Heart right ventricle (tissue), 16 donors: ENCODE measurements around the gene PBOV1. TPM values are rescaled to one million over a fixed set of nuclear protein-coding genes. Genes with fewer than 3 reads are reported as not detected.

Experiments used
- ATAC-seq, 8 donors: fragments of 200-7000 bp; cut with Tn5 transposase; one replicate each; pipeline ENCODE4 v1.9.1; 2020; ENCODE audit warnings: mild to moderate bottlenecking in 8 of 8, moderate library complexity in 8 of 8, moderate number of reproducible peaks in 1 of 8
- DNase-seq, 2 donors: peaks; one replicate each; pipeline ENCODE4 v3.0.0-alpha.2; 2020
- H3K27ac ChIP-seq, 10 donors: fragments of 200-600 bp; sonication (generic) in 2 of 10; one replicate each; pipeline versions ENCODE4 v1.5.0 to v1.8.0; 2020 to 2022; ENCODE audit warnings: mild to moderate bottlenecking in 3 of 10
- H3K27me3 ChIP-seq, 7 donors: fragments of 200-600 bp; one replicate each; pipeline ENCODE4 v1.8.0; 2021 to 2022; ENCODE audit warnings: mild to moderate bottlenecking in 2 of 7
- H3K36me3 ChIP-seq, 9 donors: fragments of 200-600 bp; sonication (generic) in 1 of 9; one replicate each; pipeline versions ENCODE4 v1.5.0 to v1.8.0; 2020 to 2022; ENCODE audit warnings: mild to moderate bottlenecking in 2 of 9
- H3K4me1 ChIP-seq, 9 donors: fragments of 200-600 bp; sonication (generic) in 1 of 9; one replicate each; pipeline versions ENCODE4 v1.5.0 to v1.8.0; 2020 to 2022; ENCODE audit warnings: mild to moderate bottlenecking in 4 of 9
- H3K4me3 ChIP-seq, 10 donors: fragments of 200-600 bp; sonication (generic) in 2 of 10; one replicate each; pipeline versions ENCODE4 v1.5.0 to v1.8.0; 2020 to 2022; ENCODE audit warnings: mild to moderate bottlenecking in 7 of 10, moderate library complexity in 2 of 10
- H3K9me3 ChIP-seq, 11 donors: fragments of 200-600 bp in 10 of 11; sonication (generic) in 2 of 11; one replicate each; pipeline versions ENCODE4 v1.5.0 to v1.8.0; 2013 to 2022; ENCODE audit warnings: mild to moderate bottlenecking in 2 of 11, control low read depth in 1 of 11, moderate library complexity in 1 of 11
- WGBS, 2 donors: extraction: QIAGEN DNeasy Blood & Tissue Kit; methylation state at CpG; one replicate each; pipeline ENCODE4 v1.1.7; 2013; ENCODE audit warnings: inconsistent platforms in 1 of 2; 5-methylcytosine and 5-hydroxymethylcytosine counted together
- intact Hi-C, 10 donors: fragments of 100-400 bp; cut with DNase I; formaldehyde crosslinking; loops; one replicate each; pipeline versions ENCODE4 v1.11.1 to v1.14.2; 2022
- polyA plus RNA-seq, 2 donors: library from polyadenylated mRNA; stranded (reverse); fragments of 200-250 nt; gene quantifications; one replicate each; pipeline ENCODE4 v1.2.3, GENCODE V29; 2013
- total RNA-seq, 10 donors: library from RNA; stranded (reverse); fragmentation: NEBNext Ultra II Directional in 3 of 10; extraction: Animal tissue kit (Norgen Biotek cat#: 25700) in 3 of 10; gene quantifications; one replicate each; pipeline versions ENCODE4 v1.2.1 to v1.2.4, GENCODE V29; 2021 to 2023
- TF ChIP-seq, protein P1 (sequence below), 9 donors: fragments of 200-600 bp; sonication (generic) in 2 of 9; IDR thresholded peaks; one replicate each; pipeline versions ENCODE4 v1.5.0 to v1.8.0; 2021 to 2022; ENCODE audit warnings: antibody characterized with exemption in 9 of 9, mild to moderate bottlenecking in 5 of 9, moderate library complexity in 1 of 9
- donor health status: Arrhythmogenic right ventricular cardiomyopathy.
- donor health status: ischemic (EF 13 %, LVEDD 7.1; RV severe dilation, severe dysfunction).
- donor health status: healthy with polysubstance abuse.
- donor health status: DM: no; HTN: yes; CAD: no.
- donor health status: DM: no; HTN: no; CAD: no.
- donor health status: ischemic (EF 25% LVEDD 6.9; RV normal size, moderate dysfunction).
- donor health status: ischemic (EF 25% LVEDD 5.7; RV mildly dilated, moderate dysfunction).
- donor health status: healthy.
- donor health status: DM: yes; HTN: yes; CAD: no.
- donor health status: Ischemic cardiomyopathy.
- donor health status: ischemic (EF 35%, LVEDD 5.7; RV mildly dilated, moderate dysfunction).
- donor health status: nonischemic (EF 11% LVEDD 7.7; RV severe dilation, severe dysfunction).
- donor health status: DM: yes; HTN: yes; CAD: no.
- donor health status: PGD.
- donor health status: ischemic (EF 29% LVEDD 5.4; RV normal size, mild dysfunction).
- donor health status: nonischemic (EF 23%, LVEDD 6.1; RV moderate dilation, normal function).

Gene PBOV1
- total and polyA plus RNA-seq, 12 donors = not detected

DNA sequence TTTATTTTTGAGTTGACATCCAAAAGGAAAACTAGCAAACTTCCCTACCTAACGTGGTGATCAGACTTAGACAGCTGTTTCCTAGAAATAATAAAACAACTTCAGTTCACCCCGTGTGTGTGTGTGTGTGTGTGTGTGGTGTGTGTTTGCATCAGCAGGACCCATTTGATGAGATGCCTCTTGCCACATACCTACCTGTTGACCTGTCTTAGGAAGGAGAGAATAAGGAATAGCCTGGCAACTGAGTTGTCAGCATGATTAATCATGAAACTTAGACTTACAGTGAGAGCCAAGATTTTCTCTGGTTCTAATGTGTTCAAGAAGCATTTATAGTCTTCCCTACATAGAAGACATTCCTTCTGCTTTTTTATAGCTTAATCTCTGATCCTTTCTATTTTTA lies 16.1 kb upstream of the PBOV1 start:
- WGBS, 2 donors = 68 to 74% methylated on average over 2 of the region's 2 CpGs
- no peak for ATAC-seq
- no peaks in the 10 kb centered on the region for H3K9me3 ChIP-seq

DNA sequence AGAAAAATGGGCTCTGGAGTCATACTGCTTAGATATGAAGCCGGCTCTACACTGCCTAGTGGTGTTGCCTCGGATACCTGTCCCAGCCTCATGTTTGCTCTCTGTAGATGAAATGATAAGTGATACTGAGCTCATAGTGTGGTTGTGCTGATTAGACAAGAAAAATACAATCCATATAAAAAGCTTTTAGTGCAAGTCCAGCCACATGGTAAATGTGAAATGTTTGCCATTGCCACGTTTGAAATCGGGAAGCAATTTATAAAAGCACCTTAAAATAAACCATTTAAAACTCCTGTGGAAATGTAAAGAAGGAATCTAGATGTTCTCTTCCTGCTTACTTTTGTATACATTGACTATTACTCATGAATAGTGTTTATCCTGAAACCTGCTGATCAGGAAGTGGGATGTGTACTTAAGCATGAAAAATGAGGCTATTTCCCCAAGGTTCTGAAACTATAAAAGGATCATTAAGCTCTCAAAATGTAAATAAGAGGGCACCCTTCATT lies 13.1 kb upstream of the PBOV1 start:
- Histone ChIP-seq H3K36me3 (no peaks in the 10 kb centered on the region), H3K9me3 (no peaks in the 10 kb centered on the region), H3K4me1 (no peaks in the 10 kb centered on the region), H3K4me3 (no peak overlapping the region), H3K27me3 (no peaks in the 10 kb centered on the region), H3K27ac (no peak overlapping the region)
- DNase-seq = no peak
- TF ChIP-seq, protein P1, sequence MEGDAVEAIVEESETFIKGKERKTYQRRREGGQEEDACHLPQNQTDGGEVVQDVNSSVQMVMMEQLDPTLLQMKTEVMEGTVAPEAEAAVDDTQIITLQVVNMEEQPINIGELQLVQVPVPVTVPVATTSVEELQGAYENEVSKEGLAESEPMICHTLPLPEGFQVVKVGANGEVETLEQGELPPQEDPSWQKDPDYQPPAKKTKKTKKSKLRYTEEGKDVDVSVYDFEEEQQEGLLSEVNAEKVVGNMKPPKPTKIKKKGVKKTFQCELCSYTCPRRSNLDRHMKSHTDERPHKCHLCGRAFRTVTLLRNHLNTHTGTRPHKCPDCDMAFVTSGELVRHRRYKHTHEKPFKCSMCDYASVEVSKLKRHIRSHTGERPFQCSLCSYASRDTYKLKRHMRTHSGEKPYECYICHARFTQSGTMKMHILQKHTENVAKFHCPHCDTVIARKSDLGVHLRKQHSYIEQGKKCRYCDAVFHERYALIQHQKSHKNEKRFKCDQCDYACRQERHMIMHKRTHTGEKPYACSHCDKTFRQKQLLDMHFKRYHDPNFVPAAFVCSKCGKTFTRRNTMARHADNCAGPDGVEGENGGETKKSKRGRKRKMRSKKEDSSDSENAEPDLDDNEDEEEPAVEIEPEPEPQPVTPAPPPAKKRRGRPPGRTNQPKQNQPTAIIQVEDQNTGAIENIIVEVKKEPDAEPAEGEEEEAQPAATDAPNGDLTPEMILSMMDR (IDR thresholded peaks at IDR 0.05) = no peak
- WGBS, 2 donors = 66 to 67% methylated on average over 4 of the region's 4 CpGs
- no peak for ATAC-seq
- intact Hi-C loops = no loop called here

More for the DNA sequence above, 16.1 kb upstream of the PBOV1 start:
- TF ChIP-seq, protein P1 (IDR thresholded peaks at IDR 0.05) = no peak
- H3K4me3 ChIP-seq = no peak overlapping the region
- intact Hi-C loops = no loop called here
- no peaks in the 10 kb centered on the region for H3K36me3 ChIP-seq
- no peak for DNase-seq
- H3K27ac ChIP-seq = no peak overlapping the region
- no peaks in the 10 kb centered on the region for H3K27me3 ChIP-seq
- no peaks in the 10 kb centered on the region for H3K4me1 ChIP-seq

DNA sequence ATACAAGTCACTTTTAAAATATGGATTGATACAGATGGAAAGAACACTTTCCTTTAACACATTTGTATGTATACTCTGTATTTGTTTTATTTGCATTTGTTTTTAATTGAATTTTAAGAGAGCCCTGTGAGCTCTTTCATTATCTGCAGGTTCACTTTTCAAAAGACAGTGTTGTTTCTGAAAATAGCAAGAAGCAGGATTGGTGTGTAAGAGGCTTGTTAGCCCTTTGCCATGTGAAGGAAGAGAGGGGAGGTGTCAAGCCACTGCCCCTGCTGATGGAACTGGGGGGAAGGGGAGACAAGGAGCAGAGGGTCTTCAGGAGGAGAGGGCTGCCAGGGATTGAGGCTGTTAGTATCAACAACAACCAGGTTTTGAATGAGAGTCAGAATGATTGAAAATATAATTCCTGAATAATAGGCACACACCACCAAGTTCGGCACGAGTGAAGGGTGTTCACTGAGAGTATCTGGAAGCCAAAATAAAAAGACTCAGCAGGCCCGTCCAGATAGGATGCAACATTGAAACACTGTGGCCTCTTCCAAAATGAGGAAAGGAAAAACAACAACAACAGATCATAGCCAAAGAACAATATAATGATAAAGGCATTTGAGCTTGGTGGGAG lies 12.6 kb upstream of the PBOV1 start:
- Histone ChIP-seq H3K27ac (no peak overlapping the region), H3K27me3 (no peaks in the 10 kb centered on the region), H3K9me3 (no peaks in the 10 kb centered on the region), H3K4me1 (no peaks in the 10 kb centered on the region), H3K4me3 (no peak overlapping the region), H3K36me3 (no peaks in the 10 kb centered on the region)
- DNase-seq = no peak
- WGBS, 2 donors = 56 to 61% methylated on average over 3 of the region's 3 CpGs
- intact Hi-C loops = no loop called here
- TF ChIP-seq, protein P1 (IDR thresholded peaks at IDR 0.05) = no peak
- no peak for ATAC-seq

DNA sequence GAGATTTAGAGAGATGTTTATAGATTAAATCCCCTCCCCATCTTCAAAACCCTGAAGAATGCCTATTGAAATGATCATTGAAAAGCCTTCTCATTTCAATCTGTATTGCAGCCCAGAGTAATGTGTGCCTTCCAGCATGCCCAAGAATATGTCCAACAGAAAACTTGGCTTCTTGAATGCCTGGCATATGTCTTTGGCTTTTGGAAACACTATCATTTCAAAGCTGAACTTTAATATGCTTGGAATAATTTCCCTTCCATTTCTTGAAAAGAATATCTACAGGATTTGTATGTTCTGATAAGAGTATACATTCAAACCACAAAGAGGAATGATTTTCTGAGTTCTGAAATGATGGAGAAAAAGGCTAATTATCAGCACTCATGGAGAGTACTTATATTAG lies 11.9 kb upstream of the PBOV1 start:
- H3K27me3 ChIP-seq = no peaks in the 10 kb centered on the region
- ATAC-seq (no peak), DNase-seq (no peak)
- no peak overlapping the region for H3K27ac ChIP-seq
- TF ChIP-seq, protein P1 (IDR thresholded peaks at IDR 0.05) = no peak
- no peaks in the 10 kb centered on the region for H3K9me3 ChIP-seq
- H3K4me3 ChIP-seq = no peak overlapping the region
- no peaks in the 10 kb centered on the region for H3K36me3 ChIP-seq
- intact Hi-C loops = no loop called here
- no peaks in the 10 kb centered on the region for H3K4me1 ChIP-seq
